Loucy (cell line): ENCODE measurements around the gene CDH13.
A peak's percentile ranks its signal among the peaks of the same experiment; 100 is the strongest.

ENCODE experiments used
- H2AFZ ChIP-seq: fragments of 200-600 bp; sonication (generic); 2 replicates; pipeline ENCODE4 v1.6.0; 2016; ENCODE audit warnings: antibody characterized with exemption, mild to moderate bottlenecking, low read length, moderate library complexity
- H3F3A ChIP-seq: fragments of 200-600 bp; 2 replicates; pipeline ENCODE4 v1.6.0; 2016; ENCODE audit warnings: antibody characterized with exemption, low read depth, mild to moderate bottlenecking
- H3K27me3 ChIP-seq: fragments of 200-600 bp; sonication (generic); 2 replicates; pipeline ENCODE4 v1.6.1; 2014; ENCODE audit warnings: low read length, mild to moderate bottlenecking; ENCODE audit not compliant: insufficient read depth, poor library complexity, severe bottlenecking
- H3K36me3 ChIP-seq: fragments of 200-600 bp; sonication (generic); 2 replicates; pipeline ENCODE4 v1.6.1; 2016; ENCODE audit warnings: low read length; ENCODE audit not compliant: insufficient read depth
- H3K4me1 ChIP-seq: fragments of 200-600 bp; sonication (generic); 2 replicates; pipeline ENCODE4 v1.5.1; 2014; ENCODE audit warnings: low read length, mild to moderate bottlenecking; ENCODE audit not compliant: insufficient read depth, poor library complexity, severe bottlenecking
- H3K4me2 ChIP-seq: fragments of 200-600 bp; sonication (generic); 2 replicates; pipeline ENCODE4 v1.6.0; 2014; ENCODE audit warnings: antibody characterized with exemption, low read length, low read depth, mild to moderate bottlenecking; ENCODE audit not compliant: poor library complexity, severe bottlenecking
- H3K4me3 ChIP-seq: fragments of 200-600 bp; sonication (generic); 2 replicates; pipeline ENCODE4 v1.5.1; 2014; ENCODE audit warnings: low read length, mild to moderate bottlenecking, mixed read lengths; ENCODE audit not compliant: poor library complexity, severe bottlenecking
- H3K79me2 ChIP-seq: fragments of 200-600 bp; sonication (generic); 2 replicates; pipeline ENCODE4 v1.6.1; 2014; ENCODE audit warnings: low read length; ENCODE audit not compliant: insufficient read depth
- H3K9ac ChIP-seq: fragments of 200-600 bp; sonication (generic); 2 replicates; pipeline ENCODE4 v1.6.0; 2014; ENCODE audit warnings: mild to moderate bottlenecking, low read depth, low read length, moderate library complexity; ENCODE audit not compliant: poor library complexity, severe bottlenecking
- H3K9me2 ChIP-seq: fragments of 200-600 bp; sonication (generic); replicated peaks from 2 replicates; pipeline ENCODE4 v1.6.1; 2016; ENCODE audit warnings: low read depth, low read length, mixed read lengths
- H3K9me3 ChIP-seq: fragments of 200-600 bp; sonication (generic); 2 replicates; pipeline ENCODE4 v1.6.1; 2014; ENCODE audit warnings: mild to moderate bottlenecking, antibody characterized with exemption, low read length, low read depth; ENCODE audit not compliant: insufficient read depth
- H4K20me1 ChIP-seq: fragments of 200-600 bp; sonication (generic); 2 replicates; pipeline ENCODE4 v1.6.0; 2014; ENCODE audit warnings: antibody characterized with exemption, low read length, mild to moderate bottlenecking; ENCODE audit not compliant: insufficient read depth, poor library complexity, severe bottlenecking
- EZH2phosphoT487 ChIP-seq: fragments of 200-600 bp; IDR thresholded peaks from 2 replicates; pipeline ENCODE4 v1.6.1; 2018; ENCODE audit warnings: antibody characterized with exemption, mild to moderate bottlenecking, moderate library complexity, borderline replicate concordance
- TF ChIP-seq, protein P1 (sequence below): fragments of 200-600 bp; sonication (generic); conservative IDR thresholded peaks from 2 replicates; pipeline ENCODE4 v1.5.1; 2014; ENCODE audit warnings: mild to moderate bottlenecking, antibody characterized with exemption, low read length

Gene CDH13

DNA sequence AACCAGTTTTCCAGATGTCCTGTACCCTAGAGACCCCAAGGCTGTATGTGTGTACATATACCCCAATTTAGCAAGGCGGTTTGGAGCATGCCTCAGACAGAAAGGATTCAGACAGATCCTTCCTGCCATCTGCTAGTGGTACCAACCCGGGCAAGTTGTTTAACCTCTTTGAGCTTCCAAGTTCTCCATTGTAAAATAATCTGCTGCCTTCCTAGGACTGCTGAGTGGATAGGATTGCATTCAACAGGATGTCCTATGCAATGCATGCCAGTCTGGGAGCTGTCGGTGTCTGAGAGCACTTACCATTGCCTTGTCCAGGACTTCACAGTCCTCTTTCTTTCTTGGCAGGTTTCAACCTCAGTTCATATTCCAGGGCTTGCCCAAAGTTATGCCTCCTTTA is 1.9 kb downstream of the CDH13 start:
- no peak for TF ChIP-seq EZH2phosphoT487

DNA sequence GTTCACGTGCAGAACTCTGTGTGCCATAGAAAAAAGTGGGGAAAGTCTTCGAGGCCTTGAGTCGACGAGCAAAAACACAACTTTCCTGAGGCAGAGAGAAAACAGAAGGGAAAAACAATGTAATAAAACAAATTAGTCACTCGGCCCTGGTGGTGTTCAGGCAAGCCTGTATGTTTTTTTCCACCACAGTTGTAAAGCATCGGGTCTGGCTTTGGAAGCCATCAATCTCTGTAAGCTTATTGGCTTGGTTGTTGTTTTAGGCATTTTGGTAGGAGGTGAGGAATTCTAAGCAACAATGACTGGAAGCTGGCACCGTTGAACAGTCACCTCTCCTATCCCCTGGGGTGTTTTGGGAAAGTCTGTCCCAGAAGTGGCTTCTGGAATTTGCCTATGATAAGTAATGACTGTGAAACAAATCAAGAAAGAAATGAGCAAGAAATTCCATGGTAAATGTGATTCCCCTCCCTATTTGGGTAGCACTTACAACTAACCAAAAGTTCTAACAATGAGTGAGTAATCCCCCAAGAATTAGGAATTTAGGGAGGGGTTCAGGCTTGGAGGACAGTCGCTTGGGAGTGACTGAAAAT is 2.8 kb downstream of the CDH13 start:
- H3F3A ChIP-seq = no peaks in the 10 kb centered on the region
- no peak overlapping the region for H3K4me3 ChIP-seq
- TF ChIP-seq EZH2phosphoT487 = no peak
- H3K4me2 ChIP-seq = no peak overlapping the region
- no peaks in the 10 kb centered on the region for H3K27me3 ChIP-seq
- no peaks in the 10 kb centered on the region for H3K36me3 ChIP-seq
- H2AFZ ChIP-seq = no peak overlapping the region
- no peaks in the 10 kb centered on the region for H3K9me2 ChIP-seq
- no peak overlapping the region for H3K9ac ChIP-seq
- no peaks in the 10 kb centered on the region for H3K79me2 ChIP-seq
- no peaks in the 10 kb centered on the region for H3K9me3 ChIP-seq
- H3K4me1 ChIP-seq = no peaks in the 10 kb centered on the region
- H4K20me1 ChIP-seq = no peaks in the 10 kb centered on the region

More for the DNA sequence above, 1.9 kb downstream of the CDH13 start:
- Histone ChIP-seq H3F3A (no peaks in the 10 kb centered on the region), H2AFZ (no peak overlapping the region), H3K27me3 (no peaks in the 10 kb centered on the region), H4K20me1 (no peaks in the 10 kb centered on the region), H3K4me3 (no peak overlapping the region), H3K79me2 (no peaks in the 10 kb centered on the region), H3K36me3 (no peaks in the 10 kb centered on the region), H3K9me3 (no peaks in the 10 kb centered on the region), H3K9ac (no peak overlapping the region), H3K4me1 (no peaks in the 10 kb centered on the region), H3K4me2 (no peak overlapping the region), H3K9me2 (no peaks in the 10 kb centered on the region)

DNA sequence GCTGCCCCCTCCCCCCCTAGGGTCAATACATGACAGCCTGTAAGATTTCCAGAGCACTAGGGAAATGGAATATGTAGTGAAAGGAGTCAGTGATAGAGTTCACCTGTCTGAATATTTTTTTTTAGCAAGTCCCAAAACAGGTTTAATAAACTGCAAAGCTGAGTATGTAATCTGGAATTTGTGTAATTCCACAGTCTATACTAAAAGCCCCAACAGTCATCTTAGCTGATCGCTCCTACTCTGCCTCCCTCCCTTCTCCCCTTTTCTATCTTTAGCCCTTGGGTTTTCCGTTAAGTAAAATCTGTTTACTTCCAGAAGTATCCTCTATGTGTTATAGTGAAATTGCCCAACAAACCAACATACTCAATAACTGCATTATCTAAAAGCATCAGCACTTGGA is 3.5 kb downstream of the CDH13 start:
- H2AFZ ChIP-seq = no peak overlapping the region

DNA sequence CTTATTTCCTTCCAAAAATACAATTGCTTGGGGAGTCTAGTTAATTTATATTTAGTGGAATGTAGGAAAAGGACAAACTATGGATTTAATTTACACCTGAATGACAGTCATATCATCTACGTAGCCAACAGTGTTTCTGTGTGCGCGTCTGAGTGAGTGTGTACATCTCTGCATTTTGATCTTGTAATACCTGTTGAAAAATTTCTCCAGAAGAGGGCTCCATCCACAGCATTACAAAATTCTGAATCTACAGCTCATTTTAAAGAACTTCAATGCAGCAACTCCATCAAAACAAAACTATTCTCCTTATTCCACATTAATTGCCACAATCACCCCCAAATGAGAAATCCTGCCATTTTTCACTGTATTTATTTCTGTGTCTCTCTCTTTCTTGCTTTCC is 3.9 kb downstream of the CDH13 start:
- H3K9me3 ChIP-seq = no peaks in the 10 kb centered on the region
- H3K4me2 ChIP-seq = no peak overlapping the region
- no peak overlapping the region for H2AFZ ChIP-seq
- H3K4me1 ChIP-seq = no peaks in the 10 kb centered on the region
- H4K20me1 ChIP-seq = no peaks in the 10 kb centered on the region
- no peak overlapping the region for H3K4me3 ChIP-seq
- H3F3A ChIP-seq = no peaks in the 10 kb centered on the region
- no peaks in the 10 kb centered on the region for H3K79me2 ChIP-seq
- TF ChIP-seq, protein P1, sequence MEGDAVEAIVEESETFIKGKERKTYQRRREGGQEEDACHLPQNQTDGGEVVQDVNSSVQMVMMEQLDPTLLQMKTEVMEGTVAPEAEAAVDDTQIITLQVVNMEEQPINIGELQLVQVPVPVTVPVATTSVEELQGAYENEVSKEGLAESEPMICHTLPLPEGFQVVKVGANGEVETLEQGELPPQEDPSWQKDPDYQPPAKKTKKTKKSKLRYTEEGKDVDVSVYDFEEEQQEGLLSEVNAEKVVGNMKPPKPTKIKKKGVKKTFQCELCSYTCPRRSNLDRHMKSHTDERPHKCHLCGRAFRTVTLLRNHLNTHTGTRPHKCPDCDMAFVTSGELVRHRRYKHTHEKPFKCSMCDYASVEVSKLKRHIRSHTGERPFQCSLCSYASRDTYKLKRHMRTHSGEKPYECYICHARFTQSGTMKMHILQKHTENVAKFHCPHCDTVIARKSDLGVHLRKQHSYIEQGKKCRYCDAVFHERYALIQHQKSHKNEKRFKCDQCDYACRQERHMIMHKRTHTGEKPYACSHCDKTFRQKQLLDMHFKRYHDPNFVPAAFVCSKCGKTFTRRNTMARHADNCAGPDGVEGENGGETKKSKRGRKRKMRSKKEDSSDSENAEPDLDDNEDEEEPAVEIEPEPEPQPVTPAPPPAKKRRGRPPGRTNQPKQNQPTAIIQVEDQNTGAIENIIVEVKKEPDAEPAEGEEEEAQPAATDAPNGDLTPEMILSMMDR = peak; percentile 49
- TF ChIP-seq EZH2phosphoT487 = no peak
- H3K9ac ChIP-seq = no peak overlapping the region
- H3K36me3 ChIP-seq = no peaks in the 10 kb centered on the region
- no peaks in the 10 kb centered on the region for H3K9me2 ChIP-seq
- no peaks in the 10 kb centered on the region for H3K27me3 ChIP-seq

More for the DNA sequence above, 3.5 kb downstream of the CDH13 start:
- Histone ChIP-seq H3K79me2 (no peaks in the 10 kb centered on the region), H3K27me3 (no peaks in the 10 kb centered on the region), H3K9me2 (no peaks in the 10 kb centered on the region), H3K9me3 (no peaks in the 10 kb centered on the region), H4K20me1 (no peaks in the 10 kb centered on the region), H3K4me1 (no peaks in the 10 kb centered on the region), H3F3A (no peaks in the 10 kb centered on the region), H3K9ac (no peak overlapping the region), H3K4me2 (no peak overlapping the region), H3K36me3 (no peaks in the 10 kb centered on the region), H3K4me3 (no peak overlapping the region)
- TF ChIP-seq, protein P1 = no peak
- TF ChIP-seq EZH2phosphoT487 = no peak
